CD1c-positive myeloid dendritic cell (primary cell): ENCODE data around the gene MDK.

ENCODE experiments used
- DNase-seq: peaks from one replicate; pipeline ENCODE4 v3.0.0-alpha.2; 2016; ENCODE audit errors: extremely low spot score

The MDK gene

GRCh38 chr11:46402957-46403902 lies 21.8 kb downstream of the MDK start:
- no peak for DNase-seq

GRCh38 chr11:46404476-46405017 lies 23.1 kb downstream of the MDK start:
- DNase-seq = no peak

GRCh38 chr11:46407635-46408034 lies 26.2 kb downstream of the MDK start:
- no peak for DNase-seq

GRCh38 chr11:46408407-46408986 lies 27.0 kb downstream of the MDK start:
- no peak for DNase-seq

GRCh38 chr11:46410021-46410420 lies 28.6 kb downstream of the MDK start:
- DNase-seq = no peak

GRCh38 chr11:46413760-46414465 lies 32.4 kb downstream of the MDK start:
- no peak for DNase-seq

- DNase-seq = no peak
Observed at GRCh38 chr11:46414466-46414796, 33.0 kb downstream of the MDK start.

- no peak for DNase-seq
Observed at GRCh38 chr11:46414879-46415278, 33.4 kb downstream of the MDK start.

GRCh38 chr11:46417711-46418110 lies 36.2 kb downstream of the MDK start:
- no peak for DNase-seq

GRCh38 chr11:46418751-46419150 lies 37.3 kb downstream of the MDK start:
- no peak for DNase-seq

- DNase-seq = no peak
Observed at GRCh38 chr11:46420513-46420912, 39.0 kb downstream of the MDK start.

GRCh38 chr11:46421257-46421880 lies 39.9 kb downstream of the MDK start:
- DNase-seq = no peak

- DNase-seq = no peak
Observed at GRCh38 chr11:46422588-46422987, 41.1 kb downstream of the MDK start.

- no peak for DNase-seq
Observed at GRCh38 chr11:46426233-46426991, 44.9 kb downstream of the MDK start.

GRCh38 chr11:46427364-46427763 lies 45.9 kb downstream of the MDK start:
- DNase-seq = no peak

GRCh38 chr11:46429717-46430116 lies 48.2 kb downstream of the MDK start:
- DNase-seq = no peak

GRCh38 chr11:46431211-46431610 lies 49.7 kb downstream of the MDK start:
- DNase-seq = no peak
